ENCODE measurements around the gene FCN3. TPM values are rescaled to one million over a fixed set of nuclear protein-coding genes. Genes with fewer than 3 reads are reported as not detected.

Gene FCN3
- polyA plus RNA-seq, 2 of the 4 experiments (the other 2 are of a cell fraction), result not detected

- CTCF ChIA-PET, result interaction anchor here (1.4 to 11.8 kb wide), 5 partner anchors 9 to 55 kb away, joined by 5 to 134 read pairs (median 29); partner anchors contain the start of genes SYTL1 and TMEM222
- ATAC-seq (no peak), DNase-seq (ENCODE audit: low read depth in 1 of 2, low spot score in 1 of 2) (no peak), FAIRE-seq (no peak)
- no peak overlapping the region for H3K27ac ChIP-seq
- 92% methylated on average over 3 of the region's 3 CpGs for WGBS (ENCODE audit: missing lambda C conversion rate)
- POLR2A ChIA-PET, result no interaction called here
- no peak overlapping the region for H3K4me3 ChIP-seq
- no peaks in the 10 kb centered on the region for H3K9me3 ChIP-seq
- no peaks in the 10 kb centered on the region for H3K4me1 ChIP-seq
- TF ChIP-seq ESRRA (IDR thresholded peaks at IDR 0.05; ENCODE audit: borderline replicate concordance, low read length) (no peak), HES2 (IDR thresholded peaks at IDR 0.05) (no peak), ZFP36 (IDR thresholded peaks at IDR 0.05; ENCODE audit: borderline replicate concordance, partially characterized antibody) (no peak), HEYL (CRISPR knock-in tag; IDR thresholded peaks at IDR 0.05) (no peak)
- no peak overlapping the region for H3K4me2 ChIP-seq
Observed at GRCh38 chr1:27331426-27331825, 43.2 kb downstream of the FCN3 start.

GRCh38 chr1:27330786-27331185, 43.8 kb downstream of the FCN3 start:
- Histone ChIP-seq H3K4me1 (no peaks in the 10 kb centered on the region), H3K4me3 (no peak overlapping the region), H3K9me3 (no peaks in the 10 kb centered on the region), H3K27ac (no peak overlapping the region), H3K4me2 (no peak overlapping the region)
- POLR2A ChIA-PET, result no interaction called here
- 87% methylated on average over 3 of the region's 8 CpGs for WGBS (ENCODE audit: missing lambda C conversion rate)
- ATAC-seq, result no peak
- TF ChIP-seq BCL3 (IDR thresholded peaks at IDR 0.05) (no peak), EP300 (IDR thresholded peaks at IDR 0.05) (no peak), CEBPB (IDR thresholded peaks at IDR 0.05) (no peak), HOXB5 (CRISPR knock-in tag; IDR thresholded peaks at IDR 0.05) (no peak), JUN (IDR thresholded peaks at IDR 0.05) (no peak), RAD21 (conservative IDR thresholded peaks at IDR 0.05 in 1 of 2, IDR thresholded peaks at IDR 0.05 in 1 of 2) (no peak), KDM1A (IDR thresholded peaks at IDR 0.05; ENCODE audit: low read depth) (no peak), SREBF2 (IDR thresholded peaks at IDR 0.05) (no peak), PBX3 (IDR thresholded peaks at IDR 0.05) (no peak), ZFP36 (IDR thresholded peaks at IDR 0.05; ENCODE audit: borderline replicate concordance, partially characterized antibody) (no peak), NFE2L2 (conservative IDR thresholded peaks at IDR 0.05; ENCODE audit: low read length) (no peak), RFX5 (IDR thresholded peaks at IDR 0.05) (no peak), HMGXB4 (CRISPR knock-in tag; IDR thresholded peaks at IDR 0.05; ENCODE audit: borderline replicate concordance) (no peak), FOSL2 (IDR thresholded peaks at IDR 0.05) (no peak), FOSL2 (CRISPR knock-in tag; IDR thresholded peaks at IDR 0.05) (no peak), POLR2A (IDR thresholded peaks at IDR 0.05; ENCODE audit: low read length) (no peak)
- no peak for DNase-seq (ENCODE audit: low read depth in 1 of 2, low spot score in 1 of 2)
- no peak for FAIRE-seq
- CTCF ChIA-PET, result interaction anchor here (0.8 to 11.8 kb wide), 2 partner anchors 23 to 276 kb away, joined by 4 to 134 read pairs; no protein-coding TSS in a partner anchor

- ATAC-seq, result no peak
- CTCF ChIA-PET, result interaction anchor here (0.6 to 2.5 kb wide), 4 partner anchors 20 to 279 kb away, joined by 3 to 16 read pairs (median 3); partner anchors contain the start of gene MAP3K6
- TF ChIP-seq JUN (IDR thresholded peaks at IDR 0.05), result no peak
- TF ChIP-seq FOSL2 (IDR thresholded peaks at IDR 0.05), result no peak
- no peak for TF ChIP-seq FOSL2 (CRISPR knock-in tag; IDR thresholded peaks at IDR 0.05)
- TF ChIP-seq EHF (CRISPR knock-in tag; IDR thresholded peaks at IDR 0.05), result no peak
- no peak for TF ChIP-seq MAZ (IDR thresholded peaks at IDR 0.05; ENCODE audit: borderline replicate concordance, low read depth, low read length)
- TF ChIP-seq ZSCAN20 (CRISPR knock-in tag; IDR thresholded peaks at IDR 0.05), result no peak
- TF ChIP-seq RNF2 (IDR thresholded peaks at IDR 0.05; ENCODE audit: borderline replicate concordance, low read depth), result no peak
- no peak for TF ChIP-seq BCL3 (IDR thresholded peaks at IDR 0.05)
- TF ChIP-seq TP53 (CRISPR knock-in tag; IDR thresholded peaks at IDR 0.05), result no peak
- TF ChIP-seq CHD2 (IDR thresholded peaks at IDR 0.05; ENCODE audit: low read length, partially characterized antibody), result no peak
- TF ChIP-seq REST (IDR thresholded peaks at IDR 0.05), result no peak
Observed at GRCh38 chr1:27327964-27328363, 46.7 kb downstream of the FCN3 start.

More at GRCh38 chr1:27327964-27328363, 46.7 kb downstream of the FCN3 start:
- no peak overlapping the region for H3K4me3 ChIP-seq
- 87% methylated on average over 5 of the region's 5 CpGs for WGBS (ENCODE audit: missing lambda C conversion rate)
- H3K9me3 ChIP-seq, result no peaks in the 10 kb centered on the region
- no peak overlapping the region for H3K27ac ChIP-seq
- FAIRE-seq (no peak), DNase-seq (ENCODE audit: low read depth in 1 of 2, low spot score in 1 of 2) (no peak)
- no peak overlapping the region for H3K4me2 ChIP-seq
- peaks cover 8% of the 10 kb centered on the region; the same call in 2 of the 3 replicates for H3K4me1 ChIP-seq
- POLR2A ChIA-PET, result no interaction called here

Data from A549 (cell line).